ENCODE measurements around the gene ZSCAN5A.
"Not testable (repeated sequence)": the region's sequence is repeated elsewhere in the genome, so short reads cannot be mapped to it uniquely, and the experiment has no call there.

Gene ZSCAN5A

GRCh38 chr19:56273563-56274117 lies 41.0 kb downstream of the ZSCAN5A start:
- in situ Hi-C loops (cut with HindIII; ENCODE audit: low sequenced_read_pairs) = no loop called here

GRCh38 chr19:56272161-56272798 lies 42.4 kb downstream of the ZSCAN5A start, which contains the start of gene EDDM13:
EDDM13 (plus strand) TSS chr19:56272748; CDS start chr19:56272835, 87 bp downstream.
- in situ Hi-C loops (cut with HindIII; ENCODE audit: low sequenced_read_pairs) = no loop called here

GRCh38 chr19:56271151-56271550 lies 43.5 kb downstream of the ZSCAN5A start:
- in situ Hi-C loops (cut with HindIII; ENCODE audit: low sequenced_read_pairs) = no loop called here

GRCh38 chr19:56270676-56271075 lies 44.0 kb downstream of the ZSCAN5A start:
- in situ Hi-C loops (cut with HindIII; ENCODE audit: low sequenced_read_pairs) = no loop called here

- in situ Hi-C loops (cut with HindIII; ENCODE audit: low sequenced_read_pairs) = no loop called here
Measured at GRCh38 chr19:56269348-56269747, 45.3 kb downstream of the ZSCAN5A start.

GRCh38 chr19:56266051-56266450 lies 48.6 kb downstream of the ZSCAN5A start:
- in situ Hi-C loops (cut with HindIII; ENCODE audit: low sequenced_read_pairs) = no loop called here

- in situ Hi-C loops (cut with HindIII; ENCODE audit: low sequenced_read_pairs) = no loop called here
Measured at GRCh38 chr19:56263319-56263718, 51.3 kb downstream of the ZSCAN5A start.

GRCh38 chr19:56261932-56262331 lies 52.7 kb downstream of the ZSCAN5A start:
- in situ Hi-C loops (cut with HindIII; ENCODE audit: low sequenced_read_pairs) = not testable (repeated sequence)

GRCh38 chr19:56261145-56261544 lies 53.5 kb downstream of the ZSCAN5A start:
- in situ Hi-C loops (cut with HindIII; ENCODE audit: low sequenced_read_pairs) = no loop called here

- in situ Hi-C loops (cut with HindIII; ENCODE audit: low sequenced_read_pairs) = no loop called here
Measured at GRCh38 chr19:56258272-56258671, 56.4 kb downstream of the ZSCAN5A start.

- in situ Hi-C loops (cut with HindIII; ENCODE audit: low sequenced_read_pairs) = no loop called here
Measured at GRCh38 chr19:56253737-56254136, 60.9 kb downstream of the ZSCAN5A start.

GRCh38 chr19:56252699-56253422 lies 61.8 kb downstream of the ZSCAN5A start:
- in situ Hi-C loops (cut with HindIII; ENCODE audit: low sequenced_read_pairs) = no loop called here

GRCh38 chr19:56248736-56249338 lies 65.8 kb downstream of the ZSCAN5A start:
- in situ Hi-C loops (cut with HindIII; ENCODE audit: low sequenced_read_pairs) = not testable (repeated sequence)

GRCh38 chr19:56245764-56246163 lies 68.9 kb downstream of the ZSCAN5A start:
- in situ Hi-C loops (cut with HindIII; ENCODE audit: low sequenced_read_pairs) = not testable (repeated sequence)

- in situ Hi-C loops (cut with HindIII; ENCODE audit: low sequenced_read_pairs) = no loop called here
Measured at GRCh38 chr19:56245121-56245740, 69.4 kb downstream of the ZSCAN5A start.

- in situ Hi-C loops (cut with HindIII; ENCODE audit: low sequenced_read_pairs) = no loop called here
Measured at GRCh38 chr19:56223481-56223880, 91.2 kb downstream of the ZSCAN5A start.

GRCh38 chr19:56222901-56223300 lies 91.7 kb downstream of the ZSCAN5A start:
- in situ Hi-C loops (cut with HindIII; ENCODE audit: low sequenced_read_pairs) = no loop called here

GRCh38 chr19:56221851-56222250 lies 92.8 kb downstream of the ZSCAN5A start:
- in situ Hi-C loops (cut with HindIII; ENCODE audit: low sequenced_read_pairs) = no loop called here

GRCh38 chr19:56221442-56221841 lies 93.2 kb downstream of the ZSCAN5A start:
- in situ Hi-C loops (cut with HindIII; ENCODE audit: low sequenced_read_pairs) = not testable (repeated sequence)

- in situ Hi-C loops (cut with HindIII; ENCODE audit: low sequenced_read_pairs) = no loop called here
Measured at GRCh38 chr19:56218961-56219360, 95.7 kb downstream of the ZSCAN5A start.

All from DLD1 (cell line).